ENCODE results near the gene OGFOD2. TPM values are rescaled to one million over a fixed set of nuclear protein-coding genes. Genes with fewer than 3 reads are reported as not detected.

The OGFOD2 gene
- total and polyA plus RNA-seq, 2 of the 13 experiments (the other 11 are each of a cell fraction or from before 2014, with no cell fraction given) = 13.2 to 14.6 TPM

- TF ChIP-seq TERF1 (CRISPR knock-in tag; IDR thresholded peaks at IDR 0.05) (no peak), REST (IDR thresholded peaks at IDR 0.05; ENCODE audit: borderline replicate concordance in 1 of 2, low read depth in 1 of 2, low read length in 2 of 2) (no peak), TCF12 (IDR thresholded peaks at IDR 0.05) (no peak), TCF12 (CRISPR knock-in tag; IDR thresholded peaks at IDR 0.05) (no peak), ZBTB38 (CRISPR knock-in tag; IDR thresholded peaks at IDR 0.05) (peak; percentile 85), FUBP1 (CRISPR knock-in tag; IDR thresholded peaks at IDR 0.05; ENCODE audit: borderline replicate concordance) (no peak), BRD4 (CRISPR knock-in tag; IDR thresholded peaks at IDR 0.05) (no peak), MED1 (CRISPR knock-in tag; IDR thresholded peaks at IDR 0.05) (no peak), MIER3 (CRISPR knock-in tag; IDR thresholded peaks at IDR 0.05; ENCODE audit: borderline replicate concordance) (no peak), PRDM4 (CRISPR knock-in tag; IDR thresholded peaks at IDR 0.05; ENCODE audit: borderline replicate concordance) (no peak), ZNF704 (CRISPR knock-in tag; IDR thresholded peaks at IDR 0.05; ENCODE audit: borderline replicate concordance) (no peak), ZNF274 (CRISPR knock-in tag; IDR thresholded peaks at IDR 0.05) (peak; percentile 29; the same call in 1 of the 2 replicates), RELA (CRISPR knock-in tag; IDR thresholded peaks at IDR 0.05) (no peak), ZNF329 (CRISPR knock-in tag; IDR thresholded peaks at IDR 0.05; ENCODE audit: low read depth) (no peak)
These were observed 8.1 kb downstream of the OGFOD2 start (continued) for GRCh38 chr12:122982963-122983788.

Measured in HepG2 (cell line).